Gastroesophageal sphincter (tissue), 4 donors: Measurements from ENCODE around the gene EIF3D. TPM values are rescaled to one million over a fixed set of nuclear protein-coding genes. Genes with fewer than 3 reads are reported as not detected.

Experiments
- ATAC-seq: fragments of 150-250 bp; one replicate; pipeline ENCODE4 v1.9.1; 2016; ENCODE audit warnings: mild to moderate bottlenecking, moderate library complexity
- H3K27ac ChIP-seq, 4 donors: fragments of 200-600 bp; sonication (generic) in 3 of 4; 1 replicate in 3 of 4; 2 replicates in 1 of 4; pipeline ENCODE4 v1.5.1; 2016 to 2019
- H3K27me3 ChIP-seq: fragments of 200-600 bp; sonication (generic); one replicate; pipeline ENCODE4 v1.5.1; 2019
- H3K36me3 ChIP-seq, 2 donors: fragments of 200-600 bp; sonication (generic); one replicate each; pipeline ENCODE4 v1.5.1; 2019; ENCODE audit warnings: control low read depth in 1 of 2
- H3K4me1 ChIP-seq, 3 donors: fragments of 200-600 bp; sonication (generic); 1 replicate in 2 of 3; 2 replicates in 1 of 3; pipeline ENCODE4 v1.5.1; 2016 to 2019; ENCODE audit warnings: control low read depth in 2 of 3
- H3K4me3 ChIP-seq, 2 donors: fragments of 200-600 bp; sonication (generic); one replicate each; pipeline ENCODE4 v1.5.1; 2019; ENCODE audit warnings: mild to moderate bottlenecking in 1 of 2, moderate library complexity in 1 of 2
- H3K9me3 ChIP-seq, 3 donors: fragments of 200-600 bp; sonication (generic); one replicate each; pipeline ENCODE4 v1.5.1; 2017 to 2019; ENCODE audit warnings: control low read depth in 2 of 3
- EP300 ChIP-seq: sonication (generic); formaldehyde crosslinking; IDR thresholded peaks from one replicate; pipeline ENCODE4 v1.6.1; 2017; ENCODE audit warnings: antibody characterized with exemption, mild to moderate bottlenecking
- POLR2A ChIP-seq, 2 donors: fragments of 450-650 bp; IDR thresholded peaks; one replicate each; pipeline ENCODE4 v1.6.1; 2017; ENCODE audit warnings: antibody characterized with exemption in 2 of 2, mild to moderate bottlenecking in 2 of 2, moderate library complexity in 1 of 2
- POLR2AphosphoS5 ChIP-seq: sonication (generic); formaldehyde crosslinking; IDR thresholded peaks from one replicate; pipeline ENCODE4 v1.6.1; 2017; ENCODE audit warnings: antibody characterized with exemption
- WGBS, 2 donors: methylation state at CpG; one replicate each; pipeline ENCODE4 v1.1.5; 2018; ENCODE audit warnings: low coverage in 1 of 2; 5-methylcytosine and 5-hydroxymethylcytosine counted together
- total RNA-seq, 4 donors: library from RNA; depleted of rRNA; stranded (reverse); fragments of >200 nt; gene quantifications; one replicate each; pipeline ENCODE4 v1.1.0, GENCODE V29; 2016
- TF ChIP-seq, protein P1 (sequence below), 4 experiments: fragments of 200-600 bp in 2 of 4; fragments of 450-650 bp in 2 of 4; sonication (generic) in 1 of 4; IDR thresholded peaks; one replicate each; pipeline ENCODE4 v1.5.1; 2017 to 2019; ENCODE audit warnings: antibody characterized with exemption in 4 of 4, mild to moderate bottlenecking in 2 of 4, moderate library complexity in 2 of 4

The EIF3D gene, protein sequence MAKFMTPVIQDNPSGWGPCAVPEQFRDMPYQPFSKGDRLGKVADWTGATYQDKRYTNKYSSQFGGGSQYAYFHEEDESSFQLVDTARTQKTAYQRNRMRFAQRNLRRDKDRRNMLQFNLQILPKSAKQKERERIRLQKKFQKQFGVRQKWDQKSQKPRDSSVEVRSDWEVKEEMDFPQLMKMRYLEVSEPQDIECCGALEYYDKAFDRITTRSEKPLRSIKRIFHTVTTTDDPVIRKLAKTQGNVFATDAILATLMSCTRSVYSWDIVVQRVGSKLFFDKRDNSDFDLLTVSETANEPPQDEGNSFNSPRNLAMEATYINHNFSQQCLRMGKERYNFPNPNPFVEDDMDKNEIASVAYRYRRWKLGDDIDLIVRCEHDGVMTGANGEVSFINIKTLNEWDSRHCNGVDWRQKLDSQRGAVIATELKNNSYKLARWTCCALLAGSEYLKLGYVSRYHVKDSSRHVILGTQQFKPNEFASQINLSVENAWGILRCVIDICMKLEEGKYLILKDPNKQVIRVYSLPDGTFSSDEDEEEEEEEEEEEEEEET
- 100 to 1,000 TPM; 244 to 309 (median 271) TPM for total RNA-seq

DNA sequence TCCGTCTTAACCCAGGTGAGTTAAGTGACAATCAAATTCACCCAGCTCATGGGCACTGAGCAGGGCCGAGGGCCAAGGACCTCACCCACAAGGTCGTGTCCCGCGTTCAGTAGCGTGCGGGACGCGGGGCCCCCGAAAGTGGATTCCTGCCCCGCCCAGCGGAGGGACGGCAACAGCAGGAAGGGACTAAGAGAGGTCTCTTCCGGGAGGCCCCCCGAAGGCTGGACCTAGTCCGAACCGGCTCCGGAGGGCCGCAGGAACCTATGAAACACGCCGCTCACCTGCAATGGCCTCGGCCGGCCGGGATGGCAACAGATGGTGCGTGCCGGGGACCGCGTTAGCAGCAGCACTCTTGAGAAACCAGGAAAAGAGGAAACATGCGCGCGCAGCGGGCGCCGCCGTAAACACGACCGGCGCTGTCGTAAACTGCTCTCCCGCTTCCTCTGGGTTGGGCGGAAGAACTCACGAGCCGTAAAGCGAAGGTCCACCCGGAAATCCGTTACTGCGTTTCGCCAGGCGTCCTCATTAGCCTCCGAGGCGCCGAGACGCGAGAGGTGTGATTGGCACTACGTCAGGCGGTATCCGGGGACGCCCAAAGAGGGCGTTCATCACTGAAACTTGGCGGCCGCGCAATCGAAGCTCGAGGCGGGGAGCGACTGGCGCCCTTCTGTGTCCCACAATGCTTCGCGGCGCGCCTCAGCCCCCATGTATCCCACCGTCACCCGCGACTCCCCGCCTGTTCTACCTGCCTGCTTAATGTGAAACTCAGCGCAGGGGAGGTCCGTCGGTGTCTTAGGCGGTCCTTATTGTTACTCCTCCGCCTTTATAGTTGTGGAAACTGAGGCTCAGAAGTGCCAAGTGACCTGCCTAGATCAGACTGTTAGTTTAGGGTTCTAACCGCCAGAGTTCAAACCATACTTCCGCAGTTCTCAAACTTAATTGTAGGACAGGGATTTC lies at the start of gene EIF3D:
EIF3D (minus strand) TSS at position 372 of the 957 bp plus-strand sequence. CDS start 3,045 bp downstream, outside the sequence.
- TF ChIP-seq POLR2A (IDR thresholded peaks at IDR 0.05): peak; percentile 43 to 61
- TF ChIP-seq, protein P1, sequence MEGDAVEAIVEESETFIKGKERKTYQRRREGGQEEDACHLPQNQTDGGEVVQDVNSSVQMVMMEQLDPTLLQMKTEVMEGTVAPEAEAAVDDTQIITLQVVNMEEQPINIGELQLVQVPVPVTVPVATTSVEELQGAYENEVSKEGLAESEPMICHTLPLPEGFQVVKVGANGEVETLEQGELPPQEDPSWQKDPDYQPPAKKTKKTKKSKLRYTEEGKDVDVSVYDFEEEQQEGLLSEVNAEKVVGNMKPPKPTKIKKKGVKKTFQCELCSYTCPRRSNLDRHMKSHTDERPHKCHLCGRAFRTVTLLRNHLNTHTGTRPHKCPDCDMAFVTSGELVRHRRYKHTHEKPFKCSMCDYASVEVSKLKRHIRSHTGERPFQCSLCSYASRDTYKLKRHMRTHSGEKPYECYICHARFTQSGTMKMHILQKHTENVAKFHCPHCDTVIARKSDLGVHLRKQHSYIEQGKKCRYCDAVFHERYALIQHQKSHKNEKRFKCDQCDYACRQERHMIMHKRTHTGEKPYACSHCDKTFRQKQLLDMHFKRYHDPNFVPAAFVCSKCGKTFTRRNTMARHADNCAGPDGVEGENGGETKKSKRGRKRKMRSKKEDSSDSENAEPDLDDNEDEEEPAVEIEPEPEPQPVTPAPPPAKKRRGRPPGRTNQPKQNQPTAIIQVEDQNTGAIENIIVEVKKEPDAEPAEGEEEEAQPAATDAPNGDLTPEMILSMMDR (IDR thresholded peaks at IDR 0.05): peak in 1 of 4 experiments; percentile 20
- TF ChIP-seq POLR2AphosphoS5: peak; percentile 85
- TF ChIP-seq EP300: no peak
- Histone ChIP-seq H3K9me3 (no peaks in the 10 kb centered on the region), H3K4me1 (peaks cover 0 to 27% (median 6%) of the 10 kb centered on the region in 3 donors), H3K27ac (peak within 1 kb of the TSS; percentile 88 to 97 (median 93)), H3K4me3 (peak within 1 kb of the TSS; percentile 59 to 82), H3K36me3 (peaks cover 0 to 34% of the 10 kb centered on the region in 2 donors), H3K27me3 (no peaks in the 10 kb centered on the region)
- WGBS, 2 donors: 0 to 1% methylated on average over 9 to 10 of the region's 82 CpGs
- ATAC-seq: peak; percentile 97

DNA sequence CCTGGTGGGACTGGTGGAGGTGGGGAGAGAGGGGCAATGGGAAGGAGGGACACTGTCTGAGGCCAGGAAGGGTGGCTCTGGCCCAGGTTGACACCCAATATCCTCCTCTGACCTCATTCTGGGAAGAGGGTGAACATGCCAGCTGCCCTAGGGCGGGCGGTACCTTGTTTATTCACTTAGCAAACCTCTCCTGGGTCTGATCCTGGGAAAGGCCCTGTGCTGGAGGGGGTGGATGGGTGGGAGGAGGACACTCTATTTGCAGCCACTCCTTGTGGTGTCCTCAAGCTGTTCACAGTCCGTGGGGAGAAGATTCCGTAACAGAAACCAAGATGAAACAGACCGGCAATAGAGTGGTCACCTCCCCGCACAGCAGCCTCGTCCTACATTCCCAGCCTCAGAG lies 49.7 kb upstream of the EIF3D start:
- H3K4me1 ChIP-seq: no peaks in the 10 kb centered on the region
- H3K36me3 ChIP-seq: no peaks in the 10 kb centered on the region
- WGBS, 2 donors: 69% methylated on average over 3 of the region's 7 CpGs; no CpG with 5 or more reads in 1 of the 2 donors
- no peak overlapping the region for H3K4me3 ChIP-seq
- peaks cover 52% of the 10 kb centered on the region for H3K27me3 ChIP-seq
- H3K27ac ChIP-seq: no peak overlapping the region
- ATAC-seq: no peak
- no peaks in the 10 kb centered on the region for H3K9me3 ChIP-seq
- TF ChIP-seq POLR2AphosphoS5 (no peak), POLR2A (IDR thresholded peaks at IDR 0.05) (no peak), EP300 (no peak)
- TF ChIP-seq, protein P1 (IDR thresholded peaks at IDR 0.05): no peak

DNA sequence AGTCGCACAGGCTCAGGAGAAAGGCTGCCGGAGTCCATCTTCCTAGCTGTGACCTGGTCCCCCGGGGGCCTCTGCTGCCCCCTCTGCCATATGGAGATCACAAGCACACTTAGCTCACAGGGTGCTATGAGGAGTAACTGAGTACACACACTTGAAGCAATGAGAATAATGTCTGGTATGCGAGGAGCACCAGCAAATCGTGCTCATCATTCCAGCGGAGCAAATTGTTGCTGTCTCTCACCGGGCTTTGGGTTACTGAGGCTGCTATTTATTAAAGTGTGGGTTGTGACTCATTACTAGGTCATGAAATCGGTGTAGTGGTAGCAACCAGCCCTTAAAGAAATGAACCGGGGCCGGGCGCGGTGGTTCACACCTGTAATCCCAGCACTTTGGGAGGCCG lies 48.1 kb upstream of the EIF3D start:
- ATAC-seq: no peak
- Histone ChIP-seq H3K4me3 (no peak overlapping the region), H3K36me3 (no peaks in the 10 kb centered on the region), H3K27ac (no peak overlapping the region), H3K4me1 (no peaks in the 10 kb centered on the region), H3K9me3 (no peaks in the 10 kb centered on the region), H3K27me3 (peaks cover 43% of the 10 kb centered on the region)
- 83 to 84% methylated on average over 2 to 9 of the region's 13 CpGs for WGBS, 2 donors
- TF ChIP-seq, protein P1 (IDR thresholded peaks at IDR 0.05): no peak
- no peak for TF ChIP-seq EP300
- no peak for TF ChIP-seq POLR2AphosphoS5
- TF ChIP-seq POLR2A (IDR thresholded peaks at IDR 0.05): no peak

DNA sequence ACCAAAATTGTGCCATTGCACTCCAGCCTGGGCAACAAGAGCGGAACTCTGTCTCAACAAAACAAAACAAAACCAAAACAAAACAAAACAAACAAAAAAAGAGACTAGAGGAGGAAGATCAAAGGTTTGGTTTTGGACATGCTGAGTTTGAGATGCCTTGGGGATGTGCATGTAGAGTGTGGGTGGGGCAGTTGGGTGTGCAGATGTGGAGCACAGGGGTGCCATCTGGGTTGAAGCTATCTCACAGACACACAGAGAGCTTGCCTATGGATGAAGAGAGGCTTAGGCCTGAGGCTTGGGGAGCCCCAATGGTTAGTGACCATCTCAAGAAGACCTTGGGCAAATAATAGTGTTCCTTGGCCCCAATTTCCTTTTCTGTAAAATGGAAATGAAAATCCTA lies 45.8 kb upstream of the EIF3D start:
- H3K9me3 ChIP-seq: no peaks in the 10 kb centered on the region
- H3K4me3 ChIP-seq: no peak overlapping the region
- WGBS, 2 donors: 100% methylated on average over 1 of the region's 1 CpG; no CpG with 5 or more reads in 1 of the 2 donors
- TF ChIP-seq, protein P1 (IDR thresholded peaks at IDR 0.05): no peak
- no peak for TF ChIP-seq EP300
- no peak for TF ChIP-seq POLR2AphosphoS5
- no peak for TF ChIP-seq POLR2A (IDR thresholded peaks at IDR 0.05)
- peaks cover 28% of the 10 kb centered on the region for H3K27me3 ChIP-seq
- no peaks in the 10 kb centered on the region for H3K36me3 ChIP-seq
- no peak overlapping the region for H3K27ac ChIP-seq
- no peaks in the 10 kb centered on the region for H3K4me1 ChIP-seq
- ATAC-seq: no peak
